ENCODE data around the gene ORC5.

GRCh38 chr7:104113788-104114187 is 94.0 kb downstream of the ORC5 start:
- TF ChIP-seq POLR2A (IDR thresholded peaks at IDR 0.05; ENCODE audit: low read depth, low read length) (no peak), POLR2AphosphoS5 (IDR thresholded peaks at IDR 0.05; ENCODE audit: low read depth, low read length) (no peak), PAX5 (IDR thresholded peaks at IDR 0.05; ENCODE audit: insufficient read depth, low read length, severe bottlenecking) (no peak), TAF1 (IDR thresholded peaks at IDR 0.05; ENCODE audit: low read depth, low read length) (no peak)
